ENCODE results near the gene FGF6. TPM values are rescaled to one million over a fixed set of nuclear protein-coding genes. Genes with fewer than 3 reads are reported as not detected.

FGF6 gene
- total RNA-seq, result not detected in 2 replicates

GRCh38 chr12:4445156-4446101 is at the start of gene FGF6:
TSS of gene FGF6 (minus strand) at chr12:4445815. CDS start at chr12:4445570, 245 bp downstream.

Other genes starting within 250 kb of the FGF6 start
- gene CCND2, start 172.1 kb downstream of the FGF6 start, total RNA-seq, result 76.8 and 127 TPM in 2 replicates
- gene TIGAR, start 124.6 kb downstream of the FGF6 start, total RNA-seq, result 5.0 and 5.8 TPM in 2 replicates
- not detected in 2 replicates for gene FGF23, start 66.1 kb downstream of the FGF6 start, total RNA-seq
- gene RAD51AP1, start 93.1 kb upstream of the FGF6 start, total RNA-seq, result 7.0 and 12.0 TPM in 2 replicates
- gene DYRK4, start 116.4 kb upstream of the FGF6 start, total RNA-seq, result 66.0 and 68.3 TPM in 2 replicates
- gene AKAP3, start 203.2 kb upstream of the FGF6 start, total RNA-seq, result 1.3 and 3.0 TPM in 2 replicates
- 24.6 and 39.1 TPM in 2 replicates for gene NDUFA9, start 203.3 kb upstream of the FGF6 start, total RNA-seq